ENCODE results near the gene PRKD3.

The PRKD3 gene

DNA sequence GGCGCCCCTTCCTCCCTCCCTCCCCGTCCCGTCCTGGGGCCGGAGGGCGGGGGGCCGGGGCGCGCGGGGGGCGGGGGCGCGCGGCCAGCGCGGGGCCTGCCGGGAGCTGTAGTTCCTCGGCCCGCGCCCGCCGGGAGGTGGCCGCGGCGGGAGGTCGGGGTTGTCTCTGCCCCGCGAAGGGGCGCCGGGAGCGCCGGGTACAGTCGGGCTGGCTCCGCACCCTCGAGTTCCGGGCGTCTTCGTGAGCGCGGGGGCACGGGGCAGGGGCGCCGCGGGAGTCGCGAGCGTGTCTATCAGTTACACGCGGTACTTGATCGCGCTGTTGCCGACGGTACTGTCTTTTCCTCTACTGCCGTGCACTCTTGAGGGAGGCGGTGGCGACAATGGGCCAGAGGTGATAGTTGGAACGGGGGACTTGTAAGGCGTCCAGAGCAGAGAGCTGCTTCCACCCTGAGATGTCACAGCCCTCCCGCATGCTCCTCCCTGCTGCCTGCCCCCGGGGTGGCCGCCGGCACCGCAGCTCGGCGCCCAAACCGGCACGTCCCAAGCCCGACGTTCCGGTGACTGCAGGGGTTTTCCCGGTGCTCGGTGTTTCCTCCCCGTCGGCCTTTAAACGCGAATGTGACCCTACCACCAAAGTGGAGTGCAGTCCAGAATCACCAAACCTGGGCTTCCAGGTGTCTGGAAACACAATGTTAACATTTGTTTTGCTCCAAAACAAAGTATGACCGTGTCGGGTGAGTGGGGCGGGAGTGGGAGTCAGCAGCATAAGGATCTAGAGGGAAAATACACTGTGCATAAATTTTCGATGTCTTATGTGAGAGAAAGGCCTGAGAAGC, at the start of gene PRKD3:
TSS of gene PRKD3 (minus strand) at position 48 of the 839 bp plus-strand sequence. CDS start 8,309 bp downstream, outside the sequence.
- peak in 36 of 56 donors; percentile 14 to 89 (median 54) for DNase-seq

DNA sequence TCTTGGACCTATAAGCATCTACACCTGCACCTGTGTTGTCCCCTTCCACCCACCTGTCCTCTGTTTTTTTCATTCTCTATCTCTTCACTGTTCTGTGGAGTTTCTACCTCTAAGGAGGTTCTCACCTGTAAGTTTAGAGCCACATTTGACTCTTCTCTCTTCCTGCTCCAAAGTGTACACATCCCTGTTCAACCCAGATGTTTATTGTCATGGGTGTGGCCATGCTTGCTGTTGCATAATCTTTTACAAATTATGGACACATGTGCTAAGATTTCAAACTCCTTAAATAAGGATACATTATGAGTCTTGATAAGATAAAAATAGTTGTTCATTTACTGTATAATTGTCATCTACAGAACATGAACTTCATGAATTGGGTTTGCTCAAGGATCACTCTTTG, 47.4 kb upstream of the PRKD3 start:
- DNase-seq: no peak

DNA sequence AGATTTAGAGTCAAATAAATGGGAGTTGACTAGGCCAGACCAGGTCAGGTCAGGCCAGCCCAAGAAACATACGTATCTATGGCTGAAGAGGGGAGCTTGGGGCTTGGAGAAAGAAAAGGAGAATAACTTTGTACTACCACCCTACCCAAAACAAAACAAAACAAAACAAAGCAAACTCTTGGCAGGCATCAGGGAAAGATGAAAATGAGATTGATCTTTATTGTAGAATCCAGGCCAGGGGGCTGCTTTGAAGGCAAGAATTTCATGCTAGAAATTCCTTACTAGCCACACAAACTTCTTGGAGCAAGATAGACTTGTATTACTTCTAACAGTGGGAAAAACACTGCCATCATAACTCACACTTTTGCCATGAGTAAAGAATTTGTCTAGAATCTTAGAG, 46.0 kb upstream of the PRKD3 start:
- DNase-seq: no peak

DNA sequence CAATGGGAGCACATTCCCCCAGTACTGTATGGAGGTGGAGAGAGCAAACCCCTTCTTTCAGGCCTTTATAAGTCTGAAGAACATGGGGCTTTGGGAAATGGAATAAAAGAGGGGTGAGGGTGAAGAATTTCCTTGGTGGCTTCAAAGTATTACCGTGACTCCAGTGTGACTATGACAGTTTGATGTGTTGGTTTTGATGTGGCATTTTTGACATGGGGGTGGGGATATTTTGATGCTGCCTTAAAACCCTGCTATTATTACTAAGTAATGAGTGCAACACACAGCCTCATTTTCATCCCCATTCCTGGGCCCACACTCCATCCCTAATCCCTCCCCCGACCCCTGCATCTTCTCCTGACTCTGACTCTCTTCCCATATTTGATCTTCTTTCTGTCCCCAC, 43.4 kb upstream of the PRKD3 start:
- no peak for DNase-seq

DNA sequence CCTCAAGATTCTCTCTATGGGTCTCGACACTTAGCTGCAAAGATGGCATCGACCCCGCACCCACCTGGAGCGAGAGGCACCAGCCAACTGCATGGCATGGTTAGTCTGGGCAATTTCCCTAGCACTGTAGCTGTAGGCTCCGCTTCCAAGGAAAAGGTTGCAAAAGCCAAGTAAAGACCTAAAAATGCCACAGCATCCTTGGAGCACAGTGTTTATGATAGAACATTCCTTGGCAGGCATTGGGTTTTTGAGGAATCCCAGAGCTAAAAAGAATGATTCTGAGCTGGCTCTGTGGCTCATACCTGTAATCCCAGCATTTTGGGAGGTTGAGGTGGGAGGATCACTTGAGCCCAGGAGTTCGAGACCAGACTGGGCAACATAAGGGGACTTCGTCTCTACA, 42.7 kb upstream of the PRKD3 start:
- no peak for DNase-seq

DNA sequence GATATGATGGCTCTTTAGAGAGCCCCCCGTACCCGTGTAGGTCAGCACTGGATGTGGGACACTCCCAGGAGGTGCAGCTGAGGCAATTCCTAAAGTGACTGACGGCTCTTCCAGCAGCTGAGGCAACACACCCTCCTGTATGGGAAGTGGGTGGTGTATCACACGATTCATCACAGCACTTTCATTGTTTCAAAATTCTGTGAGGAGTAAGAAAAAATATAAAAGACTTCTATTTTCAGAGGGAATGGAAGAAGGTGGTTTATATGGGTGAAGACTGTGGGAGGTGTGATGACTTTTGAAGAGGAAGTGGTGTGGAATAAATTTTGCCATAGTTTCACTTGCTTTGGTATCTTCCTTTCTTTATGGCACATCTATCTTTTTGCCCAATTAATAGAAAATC, 42.1 kb upstream of the PRKD3 start:
- no peak for DNase-seq

DNA sequence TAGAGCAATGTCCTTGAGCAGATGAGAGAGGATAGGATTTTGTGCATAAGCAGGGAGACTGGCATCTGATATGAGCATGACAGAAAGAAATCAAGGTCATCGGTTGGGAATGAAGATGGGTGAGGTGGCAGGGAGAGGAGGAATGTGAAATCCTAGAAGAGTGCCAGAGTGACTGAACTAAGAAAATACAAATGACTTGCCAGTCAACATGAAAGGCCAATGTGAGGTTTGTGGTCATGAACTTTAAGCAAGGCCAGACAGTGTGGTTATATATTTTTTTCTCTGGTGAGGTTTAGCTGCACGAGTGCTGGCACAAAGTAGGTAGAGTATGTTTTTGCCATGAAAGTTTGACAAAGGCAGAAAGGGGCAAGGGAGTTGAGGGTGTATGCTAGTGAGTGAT, 41.0 kb upstream of the PRKD3 start:
- DNase-seq: no peak

DNA sequence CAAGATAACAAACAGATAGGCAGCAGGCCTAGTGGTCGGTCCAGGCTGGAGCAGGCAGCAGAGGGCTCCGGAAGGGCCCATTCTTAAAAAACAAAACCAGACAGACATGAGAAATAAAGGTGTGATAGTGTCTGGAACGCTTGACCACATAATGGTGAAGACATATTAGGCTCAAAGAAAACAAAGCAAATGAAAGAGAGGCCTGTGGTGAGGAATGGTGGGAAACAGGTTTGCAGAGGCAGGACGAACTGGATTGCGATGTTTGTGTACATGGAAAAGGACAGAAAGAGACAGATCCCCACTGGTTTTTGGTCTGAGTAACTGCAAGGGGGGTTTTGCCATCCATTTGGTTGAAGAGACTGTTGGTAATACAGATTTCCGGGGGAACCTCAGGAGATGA, 39.7 kb upstream of the PRKD3 start:
- DNase-seq: no peak

DNA sequence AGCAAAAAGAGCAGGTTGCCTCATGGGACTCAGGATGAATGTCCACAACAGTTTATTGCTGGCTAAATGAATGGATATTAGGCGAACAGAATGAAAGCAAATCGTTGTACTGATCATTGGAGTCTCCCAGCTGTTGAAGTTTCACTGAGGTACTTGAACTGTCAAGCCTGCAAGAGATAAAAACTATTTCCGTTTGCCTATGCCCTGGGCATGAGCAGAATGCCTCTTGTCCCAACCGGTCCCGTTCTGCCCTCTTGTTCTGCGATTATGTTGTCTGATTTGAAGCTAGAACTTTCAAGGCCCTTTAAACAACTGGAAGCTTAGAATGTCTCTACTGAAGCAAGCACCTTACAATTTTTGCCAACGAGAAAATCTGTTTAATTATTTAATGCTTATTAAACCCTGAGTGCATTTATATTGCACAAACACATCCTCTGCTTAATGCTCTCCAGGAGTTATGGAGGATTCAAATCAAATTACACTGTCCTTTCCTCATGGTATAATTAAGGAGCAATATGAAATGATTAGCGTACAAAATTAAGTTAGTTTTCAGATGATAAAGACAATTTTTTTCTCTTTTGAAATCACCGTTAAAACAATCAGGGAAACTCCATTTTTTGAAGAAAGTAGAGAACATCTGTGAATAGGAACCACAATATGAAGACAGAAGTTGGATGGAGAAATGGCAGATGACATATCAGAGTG, 37.5 kb upstream of the PRKD3 start:
- no peak for DNase-seq

DNA sequence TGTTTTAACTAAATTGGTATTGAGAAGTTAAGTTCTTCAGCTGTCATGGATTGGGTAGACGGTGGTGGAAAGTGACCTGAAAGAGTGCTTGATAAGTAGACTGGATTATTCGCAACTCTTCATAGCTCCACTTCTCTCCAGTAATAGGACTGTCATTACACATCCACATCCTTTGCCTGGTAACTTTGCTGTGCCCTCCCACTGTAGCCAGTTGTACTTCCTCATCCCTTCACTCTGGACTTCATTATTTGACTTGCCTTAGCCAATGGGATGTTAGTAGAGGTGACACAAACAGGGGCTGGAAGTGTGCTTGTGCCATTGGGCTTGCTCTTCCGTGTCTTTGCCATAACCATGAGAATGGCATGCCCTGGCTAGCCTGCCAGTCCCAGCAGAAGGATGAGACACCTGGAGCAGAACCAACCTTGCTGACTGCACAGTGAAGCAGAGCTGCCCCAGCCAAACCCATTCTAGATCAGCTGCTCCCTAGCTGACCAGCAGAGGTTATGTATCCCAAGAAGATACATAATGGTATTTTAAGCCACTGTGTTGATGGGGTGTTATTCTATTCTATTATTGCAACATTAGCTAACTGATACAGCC, 36.7 kb upstream of the PRKD3 start:
- DNase-seq: no peak

DNA sequence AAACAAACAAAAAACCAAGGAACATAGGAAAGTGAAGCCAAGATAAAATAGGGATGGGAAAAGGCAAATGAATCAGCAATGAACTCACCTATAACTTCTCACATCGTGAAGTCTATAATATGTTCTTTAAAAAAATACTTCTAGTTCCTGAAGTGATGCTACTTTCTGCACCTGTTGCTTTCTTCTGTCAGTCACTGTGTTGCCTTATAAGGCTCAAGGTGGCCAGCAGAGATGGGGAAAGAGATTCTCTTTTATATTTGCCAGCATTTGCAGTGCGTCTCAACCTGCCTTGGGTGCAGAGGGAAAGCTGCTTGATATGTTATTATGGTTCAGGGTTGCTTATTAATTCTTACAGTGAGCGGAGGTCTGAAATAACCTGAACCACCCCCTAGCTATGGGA, 33.8 kb upstream of the PRKD3 start:
- no peak for DNase-seq

DNA sequence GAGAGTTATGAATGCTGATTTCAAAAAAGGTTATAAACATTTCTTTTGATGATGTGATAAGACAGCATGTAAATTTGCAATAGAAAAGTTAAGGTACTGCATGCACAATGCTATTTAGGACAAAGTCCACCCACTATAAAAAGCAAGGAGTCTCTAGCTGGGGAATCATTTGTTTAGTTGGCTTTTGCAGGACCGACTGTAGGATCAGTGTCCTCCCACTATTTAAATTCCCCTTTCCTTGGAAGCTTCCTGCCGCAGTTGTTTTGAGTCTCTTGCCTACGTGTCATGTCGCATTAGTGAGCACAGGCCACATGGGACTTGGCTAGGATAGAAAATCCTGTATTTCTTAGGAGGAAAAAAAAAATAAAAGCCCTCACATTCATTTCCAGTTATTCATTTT, 32.9 kb upstream of the PRKD3 start:
- DNase-seq: no peak

DNA sequence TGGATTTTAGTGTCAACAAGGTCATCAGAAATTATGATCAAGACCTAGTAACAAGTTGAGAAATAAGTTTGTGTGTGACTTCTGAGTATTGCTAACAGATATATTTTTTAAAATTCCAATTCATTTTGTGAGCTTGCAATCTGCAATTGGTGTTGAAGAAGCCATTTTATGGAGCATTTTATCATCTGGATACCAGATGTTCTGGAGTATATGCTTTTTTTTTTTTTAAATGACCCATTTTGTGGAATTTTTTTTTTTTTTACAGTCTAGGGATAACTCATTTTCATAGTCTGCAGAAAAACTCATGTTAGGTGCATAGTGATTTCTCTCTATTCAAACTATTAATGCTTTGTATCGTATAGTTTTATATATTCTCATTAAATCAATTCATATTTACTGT, 32.4 kb upstream of the PRKD3 start:
- DNase-seq: no peak

DNA sequence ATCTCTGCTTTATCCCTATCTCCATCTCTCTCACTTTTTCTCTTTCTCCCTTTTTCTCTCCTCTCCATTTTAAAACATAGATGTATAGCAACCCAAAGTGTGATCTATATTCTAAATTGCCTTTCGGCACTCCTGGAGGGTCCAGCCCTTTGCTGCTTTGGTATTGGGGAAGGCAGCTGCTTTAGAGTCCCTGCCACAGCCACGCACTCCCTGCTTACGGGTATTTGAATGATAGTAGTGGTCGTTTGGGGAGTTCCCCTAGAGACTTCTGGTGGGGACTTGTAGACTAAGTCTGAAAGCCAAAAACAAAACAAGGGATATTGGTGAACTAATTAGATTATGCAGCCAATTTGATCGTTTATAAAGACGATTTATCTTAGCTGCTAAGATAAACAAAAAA, 31.7 kb upstream of the PRKD3 start:
- no peak for DNase-seq

DNA sequence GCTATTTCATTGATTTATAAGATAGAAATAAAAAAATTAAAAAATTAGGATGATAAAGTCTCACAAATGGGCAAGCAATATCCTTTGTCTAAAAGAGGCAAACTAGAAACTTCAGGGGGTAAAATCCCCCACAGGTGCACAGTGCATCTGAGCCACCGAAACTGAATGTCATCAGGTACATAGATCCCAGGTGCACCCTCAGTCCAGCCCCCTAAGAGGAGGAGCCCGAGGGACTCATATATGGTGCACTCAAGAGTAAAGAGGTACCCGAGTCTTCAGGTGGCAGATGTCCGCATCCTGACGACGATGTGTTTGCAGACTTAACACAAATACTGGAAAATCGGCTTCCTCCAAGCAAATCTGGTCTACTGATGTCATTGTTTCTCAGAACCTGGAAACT, 31.1 kb upstream of the PRKD3 start:
- no peak for DNase-seq

DNA sequence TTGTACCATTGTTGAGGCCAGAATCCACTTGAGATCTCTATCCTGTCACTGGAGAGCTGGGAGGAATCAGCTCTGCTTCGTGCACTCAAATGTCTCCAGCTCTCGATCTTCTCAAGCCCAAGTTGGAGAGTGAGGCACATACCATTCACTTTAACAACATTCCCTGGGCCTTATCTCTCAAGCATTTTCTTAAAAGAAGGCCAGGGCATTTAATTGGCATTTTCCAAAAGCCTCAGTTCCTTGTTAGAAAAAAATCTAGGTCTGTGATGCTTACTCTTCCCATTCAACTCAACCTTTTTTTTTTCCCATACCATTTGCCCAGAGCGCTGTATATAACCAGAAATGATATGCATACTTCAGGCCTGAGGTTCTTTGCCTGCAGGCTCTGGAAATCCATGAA, 29.9 kb upstream of the PRKD3 start:
- DNase-seq: no peak

DNA sequence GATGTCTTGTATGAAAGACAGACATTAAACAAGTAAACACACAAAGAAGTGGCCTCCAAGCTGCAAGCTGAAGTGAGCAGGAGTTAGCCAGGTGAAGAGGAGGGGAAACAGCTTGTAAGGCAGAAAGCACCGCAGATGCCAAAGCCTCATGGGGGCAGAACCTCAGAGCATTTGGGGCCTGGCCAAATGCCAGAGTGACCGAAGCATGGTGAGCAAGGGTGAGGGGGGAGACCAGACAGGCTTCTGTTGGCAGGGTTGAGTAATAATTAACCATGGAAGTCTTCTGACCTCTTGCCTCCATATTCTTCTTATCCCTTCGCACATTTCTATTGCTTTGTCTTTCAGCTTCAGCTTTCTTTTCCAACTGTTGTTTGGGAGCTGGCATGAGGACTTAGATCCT, 25.4 kb upstream of the PRKD3 start:
- no peak for DNase-seq

DNA sequence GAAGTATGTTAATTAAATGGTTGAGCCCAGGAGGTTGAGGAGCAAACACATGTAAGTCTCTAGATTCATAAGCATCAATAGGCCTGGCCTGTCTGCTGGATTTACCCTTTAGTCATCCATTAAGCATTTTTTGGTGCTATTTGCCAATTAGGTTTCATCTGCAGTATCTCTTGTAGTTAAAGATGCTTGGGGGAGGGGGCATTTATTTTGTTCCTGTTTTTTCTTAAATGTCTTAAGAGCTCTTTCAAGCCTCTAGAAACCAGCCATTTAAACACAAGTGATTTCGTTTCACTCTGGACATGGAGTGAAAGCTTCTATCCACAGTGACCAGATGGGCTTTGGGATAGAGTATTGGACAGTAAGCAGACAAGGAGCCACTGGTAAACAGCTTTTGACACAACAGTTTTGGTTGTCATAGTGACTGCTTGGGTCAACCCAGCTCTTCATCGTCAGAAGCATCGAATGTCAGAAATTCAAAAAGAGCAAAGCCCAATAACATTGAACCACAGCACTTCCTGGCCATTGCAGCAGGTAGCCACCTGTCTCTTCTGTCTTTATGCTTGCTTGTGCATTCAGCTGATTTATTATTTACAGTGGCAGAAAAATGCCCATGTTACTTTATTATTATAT, 24.7 kb upstream of the PRKD3 start:
- DNase-seq: no peak

DNA sequence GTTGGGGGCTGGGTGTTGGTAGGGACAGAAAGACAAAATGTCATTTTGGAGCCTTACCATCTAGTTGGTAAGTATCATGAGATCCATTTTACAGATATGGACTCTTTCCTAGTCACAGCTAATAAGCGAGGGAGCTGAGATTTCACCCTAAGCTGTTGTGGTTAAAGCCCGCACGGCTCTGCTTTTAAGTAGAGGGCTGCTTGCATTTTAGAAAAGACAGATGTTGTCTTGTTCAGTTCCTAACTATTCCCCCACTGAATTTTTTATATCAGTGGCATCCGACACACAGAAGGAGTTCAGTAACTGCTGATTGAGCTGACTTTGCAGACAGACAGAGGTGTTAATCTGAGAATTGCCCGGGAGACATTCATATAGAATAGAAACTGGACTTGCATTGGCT, 23.5 kb upstream of the PRKD3 start:
- no peak for DNase-seq

DNA sequence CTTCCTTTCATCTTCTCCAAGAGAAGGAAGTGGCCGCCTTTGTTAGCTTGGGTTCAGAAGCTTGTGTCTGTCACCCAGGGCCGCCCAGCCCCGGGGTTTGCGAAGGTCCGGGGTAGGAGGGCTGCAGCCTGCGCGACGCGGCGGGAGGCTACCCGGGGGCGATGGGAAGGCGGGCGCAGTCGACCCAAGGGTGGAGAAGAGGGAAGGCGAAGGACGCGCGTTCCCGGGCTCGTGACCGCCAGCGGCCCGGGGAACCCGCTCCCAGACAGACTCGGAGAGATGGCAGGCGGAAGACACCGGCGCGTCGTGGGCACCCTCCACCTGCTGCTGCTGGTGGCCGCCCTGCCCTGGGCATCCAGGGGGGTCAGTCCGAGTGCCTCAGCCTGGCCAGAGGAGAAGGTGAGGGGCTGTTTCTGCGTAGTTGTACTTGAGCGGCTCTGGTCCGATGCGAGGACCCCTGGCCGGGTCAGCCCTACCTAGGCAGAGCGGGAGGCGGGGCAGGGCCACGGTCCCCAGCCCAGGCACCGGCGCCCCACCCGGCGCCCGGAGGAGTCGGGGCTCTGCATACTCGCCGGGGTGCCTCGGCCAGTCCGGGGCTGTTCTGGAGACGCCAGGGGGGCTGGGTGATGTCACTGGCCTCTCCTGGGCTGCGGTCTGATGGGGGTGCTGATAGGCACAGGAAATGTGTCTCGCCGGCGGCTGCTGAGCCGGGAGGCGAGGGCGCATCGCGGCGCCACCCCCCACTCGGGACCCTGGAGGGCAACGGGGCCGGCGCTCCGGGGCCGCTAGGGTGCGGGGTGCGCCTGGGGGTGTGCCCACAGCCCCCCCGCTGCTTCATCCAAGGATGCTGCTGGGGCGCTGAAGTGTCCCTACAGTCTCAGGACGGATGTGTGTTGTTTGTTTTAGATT, 20.1 kb upstream of the PRKD3 start, which contains the start of gene QPCT:
TSS of gene QPCT (plus strand) at position 178 of the 909 bp plus-strand sequence. CDS start at position 280, 102 bp downstream.
- peak in 14 of 56 donors; percentile 6 to 32 (median 18) for DNase-seq
